ENCODE results near the gene RPS19.
A peak's percentile ranks its signal among the peaks of the same experiment; 100 is the strongest.

Gene RPS19

GRCh38 chr19:41859618-41860418 is at the start of gene RPS19:
Gene RPS19 (plus strand): TSS chr19:41860255. CDS start chr19:41860775, 520 bp downstream.
- in situ Hi-C loops (cut with HindIII; ENCODE audit: low pct_ligation_motif_present, low pct_unique_long_range_greater_than_20kb, low sequenced_read_pairs) = no loop called here
- DNase-seq = peak; percentile 96

GRCh38 chr19:41810301-41810700 is 49.8 kb upstream of the RPS19 start:
- no peak for DNase-seq
- in situ Hi-C loops (cut with HindIII; ENCODE audit: low pct_ligation_motif_present, low pct_unique_long_range_greater_than_20kb, low sequenced_read_pairs) = no loop called here

GRCh38 chr19:41811036-41811435 is 49.0 kb upstream of the RPS19 start:
- in situ Hi-C loops (cut with HindIII; ENCODE audit: low pct_ligation_motif_present, low pct_unique_long_range_greater_than_20kb, low sequenced_read_pairs) = no loop called here
- no peak for DNase-seq

GRCh38 chr19:41811981-41812380 is 48.1 kb upstream of the RPS19 start:
- no peak for DNase-seq
- in situ Hi-C loops (cut with HindIII; ENCODE audit: low pct_ligation_motif_present, low pct_unique_long_range_greater_than_20kb, low sequenced_read_pairs) = no loop called here

DNA sequence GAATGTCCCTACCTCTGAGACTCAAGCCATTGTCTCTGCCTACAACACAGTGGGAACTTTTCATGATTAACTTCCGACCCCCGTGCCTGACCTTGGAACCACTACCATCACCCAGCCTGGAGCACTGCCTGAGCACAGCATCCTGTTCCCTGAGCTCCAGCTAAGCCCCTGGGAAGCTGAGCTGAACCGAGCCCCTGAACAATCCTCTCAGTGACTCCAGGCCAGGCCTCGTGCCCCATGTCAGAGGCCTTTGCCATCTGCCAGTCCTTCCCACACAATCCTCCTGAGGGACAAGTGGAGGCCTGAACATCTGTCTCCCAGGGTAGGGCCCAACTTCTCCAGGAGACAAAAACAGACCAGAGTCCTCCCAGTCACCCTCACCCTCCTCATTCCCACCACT is 46.1 kb upstream of the RPS19 start:
- in situ Hi-C loops (cut with HindIII; ENCODE audit: low pct_ligation_motif_present, low pct_unique_long_range_greater_than_20kb, low sequenced_read_pairs) = no loop called here
- no peak for DNase-seq

DNA sequence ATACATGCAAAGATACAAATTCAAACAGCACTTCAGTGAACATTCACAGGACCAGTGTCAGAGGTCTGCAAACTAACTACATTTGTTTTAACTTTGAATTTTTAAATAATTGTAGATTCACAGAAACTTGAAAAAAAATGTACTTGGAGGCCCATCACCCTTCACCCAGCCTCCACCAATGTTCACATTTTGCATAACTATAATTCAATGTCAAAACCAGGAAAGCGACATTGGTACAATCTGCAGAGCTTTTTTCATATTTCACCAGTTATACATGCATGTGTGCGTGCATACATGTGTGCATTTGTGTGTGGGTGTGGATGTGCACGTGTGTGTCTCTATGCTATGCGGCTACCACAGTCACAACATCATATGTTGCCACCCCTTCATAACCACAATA is 44.8 kb upstream of the RPS19 start:
- in situ Hi-C loops (cut with HindIII; ENCODE audit: low pct_ligation_motif_present, low pct_unique_long_range_greater_than_20kb, low sequenced_read_pairs) = no loop called here
- no peak for DNase-seq

- in situ Hi-C loops (cut with HindIII; ENCODE audit: low pct_ligation_motif_present, low pct_unique_long_range_greater_than_20kb, low sequenced_read_pairs) = no loop called here
Observed at GRCh38 chr19:41816761-41817160, 43.3 kb upstream of the RPS19 start.

DNA sequence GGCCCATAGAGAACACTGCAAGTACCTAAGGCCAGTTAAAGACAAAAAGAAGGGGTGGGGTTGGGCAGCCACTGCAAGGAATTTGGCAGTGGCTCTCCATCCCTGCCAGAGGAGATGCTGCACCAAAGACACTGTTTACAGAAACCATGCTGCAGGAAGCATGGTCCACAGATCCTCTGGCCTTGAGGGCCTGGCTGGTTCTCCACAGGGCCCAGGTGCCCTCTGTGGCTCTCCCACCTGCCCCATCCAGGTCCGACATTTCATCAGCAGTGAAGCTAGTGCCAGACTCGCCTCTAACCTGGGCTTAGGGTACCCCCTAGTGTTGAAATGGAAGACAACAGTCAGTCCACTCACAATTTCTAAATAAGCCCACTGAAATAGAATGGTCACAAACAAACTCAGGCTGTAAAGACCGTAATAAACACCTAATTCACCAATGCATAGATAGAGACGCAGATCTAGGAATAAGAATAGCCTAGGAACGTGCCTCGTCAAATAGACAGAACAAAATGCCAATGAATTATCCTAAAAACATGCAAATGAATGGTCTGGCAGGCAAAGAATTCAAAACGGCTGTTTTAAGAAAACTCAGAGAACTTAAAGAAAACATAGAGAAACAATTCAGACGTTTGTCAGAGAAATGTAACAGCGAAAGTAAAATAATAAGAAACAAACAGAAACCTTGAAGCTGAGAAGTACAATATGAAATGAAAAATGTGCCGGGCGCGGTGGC is 38.9 kb upstream of the RPS19 start:
- in situ Hi-C loops (cut with HindIII; ENCODE audit: low pct_ligation_motif_present, low pct_unique_long_range_greater_than_20kb, low sequenced_read_pairs) = no loop called here
- DNase-seq = peak; percentile 64

More at GRCh38 chr19:41816761-41817160, 43.3 kb upstream of the RPS19 start:
- DNase-seq = no peak

- in situ Hi-C loops (cut with HindIII; ENCODE audit: low pct_ligation_motif_present, low pct_unique_long_range_greater_than_20kb, low sequenced_read_pairs) = no loop called here
- DNase-seq = no peak
Observed at GRCh38 chr19:41837981-41838708, 21.9 kb upstream of the RPS19 start.

DNA sequence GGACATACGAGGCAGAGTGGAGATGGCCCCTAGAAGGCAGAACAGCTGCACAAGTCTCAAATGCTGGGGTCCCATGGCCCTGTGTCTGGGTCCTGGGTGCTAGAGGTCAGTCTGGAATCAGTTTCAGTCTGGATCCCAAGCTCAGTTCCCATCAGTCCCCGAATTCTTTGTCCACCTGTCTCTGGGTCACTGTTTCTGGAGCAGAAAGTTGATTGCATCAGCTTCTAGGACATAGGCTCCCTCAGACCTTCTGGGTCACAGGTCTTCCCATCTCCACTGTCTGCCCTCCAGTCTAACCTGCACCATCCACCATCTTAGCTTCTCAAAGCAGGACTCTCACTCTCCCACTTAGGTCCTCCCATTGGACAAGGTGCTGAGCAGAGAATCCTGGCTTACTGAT is 20.8 kb upstream of the RPS19 start:
- no peak for DNase-seq
- in situ Hi-C loops (cut with HindIII; ENCODE audit: low pct_ligation_motif_present, low pct_unique_long_range_greater_than_20kb, low sequenced_read_pairs) = no loop called here

GRCh38 chr19:41843371-41843770 is 16.7 kb upstream of the RPS19 start:
- no peak for DNase-seq
- in situ Hi-C loops (cut with HindIII; ENCODE audit: low pct_ligation_motif_present, low pct_unique_long_range_greater_than_20kb, low sequenced_read_pairs) = no loop called here

GRCh38 chr19:41844601-41845000 is 15.5 kb upstream of the RPS19 start, which contains the start of gene LYPD4:
Gene LYPD4 (minus strand): TSS chr19:41844683. CDS start chr19:41839285, 5,398 bp downstream.
- in situ Hi-C loops (cut with HindIII; ENCODE audit: low pct_ligation_motif_present, low pct_unique_long_range_greater_than_20kb, low sequenced_read_pairs) = no loop called here
- DNase-seq = no peak

GRCh38 chr19:41845001-41845050 is 15.2 kb upstream of the RPS19 start, which contains the start of gene DMRTC2:
Gene DMRTC2 (plus strand): TSS chr19:41845042. CDS start chr19:41847429, 2,387 bp downstream.
- in situ Hi-C loops (cut with HindIII; ENCODE audit: low pct_ligation_motif_present, low pct_unique_long_range_greater_than_20kb, low sequenced_read_pairs) = no loop called here
- DNase-seq = no peak

GRCh38 chr19:41845051-41845590 is 14.9 kb upstream of the RPS19 start:
- in situ Hi-C loops (cut with HindIII; ENCODE audit: low pct_ligation_motif_present, low pct_unique_long_range_greater_than_20kb, low sequenced_read_pairs) = no loop called here
- no peak for DNase-seq

DNA sequence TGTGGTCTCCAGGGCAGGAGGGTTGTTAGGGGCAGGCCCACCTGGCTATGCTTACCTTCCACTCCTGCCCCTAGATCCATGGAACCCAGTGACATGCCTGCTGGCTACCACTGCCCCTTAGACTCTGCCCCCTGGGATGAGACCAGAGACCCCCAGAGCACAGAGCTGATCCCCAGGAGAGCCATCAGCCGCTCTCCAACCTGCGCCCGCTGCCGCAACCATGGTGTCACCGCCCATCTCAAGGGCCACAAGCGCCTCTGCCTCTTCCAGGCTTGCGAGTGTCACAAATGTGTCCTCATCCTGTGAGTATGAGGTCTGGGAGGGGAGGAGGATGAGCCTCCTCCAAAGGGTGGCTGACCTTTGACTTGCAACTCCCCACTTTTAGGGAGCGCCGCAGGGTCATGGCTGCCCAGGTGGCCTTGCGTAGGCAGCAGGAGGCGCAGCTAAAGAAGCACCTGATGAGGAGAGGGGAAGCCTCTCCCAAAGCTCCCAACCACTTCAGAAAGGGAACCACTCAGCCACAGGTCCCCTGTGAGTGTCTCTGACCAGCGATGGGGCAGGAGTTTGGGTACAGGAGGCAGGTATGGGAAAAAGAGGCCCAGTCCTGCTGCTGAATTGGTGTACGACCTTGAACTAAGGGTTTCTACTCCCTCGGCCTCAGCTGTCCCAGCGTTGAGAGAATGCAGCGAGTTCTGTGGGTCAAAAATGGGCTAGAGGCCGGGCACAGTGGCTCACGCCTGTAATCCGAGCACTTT is 12.5 kb upstream of the RPS19 start:
- DNase-seq = no peak
- in situ Hi-C loops (cut with HindIII; ENCODE audit: low pct_ligation_motif_present, low pct_unique_long_range_greater_than_20kb, low sequenced_read_pairs) = no loop called here

GRCh38 chr19:41848666-41849065 is 11.4 kb upstream of the RPS19 start:
- DNase-seq = no peak
- in situ Hi-C loops (cut with HindIII; ENCODE audit: low pct_ligation_motif_present, low pct_unique_long_range_greater_than_20kb, low sequenced_read_pairs) = no loop called here

GRCh38 chr19:41849067-41849466 is 11.0 kb upstream of the RPS19 start:
- in situ Hi-C loops (cut with HindIII; ENCODE audit: low pct_ligation_motif_present, low pct_unique_long_range_greater_than_20kb, low sequenced_read_pairs) = no loop called here

GRCh38 chr19:41850381-41850780 is 9.7 kb upstream of the RPS19 start:
- DNase-seq = no peak
- in situ Hi-C loops (cut with HindIII; ENCODE audit: low pct_ligation_motif_present, low pct_unique_long_range_greater_than_20kb, low sequenced_read_pairs) = no loop called here

More at GRCh38 chr19:41849067-41849466, 11.0 kb upstream of the RPS19 start:
- no peak for DNase-seq

DNA sequence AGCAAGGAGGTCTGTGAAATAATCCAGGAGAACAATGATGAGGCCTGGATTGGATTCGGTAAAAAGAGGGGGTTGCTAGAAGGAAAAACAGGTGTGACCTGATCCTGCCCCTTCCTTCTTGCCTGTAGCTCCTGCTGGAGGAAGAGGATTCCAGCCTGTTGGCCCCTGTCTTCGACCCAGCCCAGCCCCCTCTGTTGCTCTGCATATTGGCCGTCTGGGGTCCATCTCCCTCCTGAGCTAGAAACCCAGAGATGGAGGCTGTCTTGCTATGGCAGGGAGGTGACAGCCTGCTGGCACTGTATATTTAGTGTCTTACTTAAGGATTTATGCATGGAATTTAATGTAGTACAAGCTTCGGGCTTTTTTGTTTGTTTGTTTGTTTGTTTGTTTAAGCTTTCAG is 8.6 kb upstream of the RPS19 start:
- DNase-seq = no peak
- in situ Hi-C loops (cut with HindIII; ENCODE audit: low pct_ligation_motif_present, low pct_unique_long_range_greater_than_20kb, low sequenced_read_pairs) = no loop called here
